ENCODE results near the gene OAS1.

GRCh38 chr12:112961074-112961473, 54.3 kb downstream of the OAS1 start:
- no peak for TF ChIP-seq RBM14 (IDR thresholded peaks at IDR 0.05; ENCODE audit: borderline replicate concordance, insufficient read depth, low read depth, low read length)
- TF ChIP-seq POLR2A (conservative IDR thresholded peaks at IDR 0.05): no peak
